H1 (cell line): ENCODE data around the gene PGBD5. TPM values are rescaled to one million over a fixed set of nuclear protein-coding genes. Genes with fewer than 3 reads are reported as not detected.

Experiments used
- CTCF ChIA-PET: fragments of 300-600 bp; sonication (Branson Sonifier 250); formaldehyde crosslinking; loops from one replicate; lab custom pipeline; 2021; ENCODE audit not compliant: partially characterized antibody; lab: Charles Lee
- POLR2A ChIA-PET: fragments of 300-600 bp; sonication (Branson Sonifier 250); formaldehyde crosslinking; loops from one replicate; lab custom pipeline; 2021; ENCODE audit warnings: inconsistent platforms; ENCODE audit not compliant: partially characterized antibody; lab: Charles Lee
- DNase-seq, 2 experiments: peaks; one replicate each; pipeline versions ENCODE4 v3.0.0 to v3.0.0-alpha.2; 2010 to 2022; ENCODE audit warnings: low spot score in 2 of 2, low read depth in 1 of 2, mixed read lengths in 1 of 2
- FAIRE-seq: peaks from 2 replicates; lab custom pipeline; 2011; peaks lifted over from hg19 to GRCh38; lab: Jason Lieb, UNC
- H2AFZ ChIP-seq: 2 replicates; pipeline ENCODE4 v1.8.1; 2012; ENCODE audit warnings: low read length, inconsistent platforms
- H2AK5ac ChIP-seq: 2 replicates; pipeline ENCODE4 v1.6.1; 2013; ENCODE audit warnings: low read depth, low read length
- H2BK120ac ChIP-seq: replicated peaks from 2 replicates; pipeline ENCODE3; 2013; ENCODE audit warnings: low read depth, low read length, inconsistent platforms
- H2BK12ac ChIP-seq: 2 replicates; pipeline ENCODE4 v1.6.1; 2013; ENCODE audit warnings: low read depth, low read length
- H2BK15ac ChIP-seq: 2 replicates; pipeline ENCODE4 v1.6.1; 2013; ENCODE audit warnings: low read length
- H2BK20ac ChIP-seq: 2 replicates; pipeline ENCODE4 v1.6.1; 2013; ENCODE audit warnings: low read length
- H2BK5ac ChIP-seq: 2 replicates; pipeline ENCODE4 v1.6.1; 2013; ENCODE audit warnings: low read depth, low read length
- H3K14ac ChIP-seq: 2 replicates; pipeline ENCODE4 v1.6.1; 2013; ENCODE audit warnings: inconsistent platforms; ENCODE audit not compliant: insufficient read length
- H3K18ac ChIP-seq: 2 replicates; pipeline ENCODE4 v1.6.1; 2013; ENCODE audit warnings: low read length; ENCODE audit errors: extremely low read depth
- H3K23ac ChIP-seq: 2 replicates; pipeline ENCODE4 v1.6.1; 2013; ENCODE audit warnings: inconsistent platforms; ENCODE audit not compliant: insufficient read length
- H3K23me2 ChIP-seq: 2 replicates; pipeline ENCODE4 v1.6.1; 2013; ENCODE audit warnings: low read depth, low read length
- H3K27ac ChIP-seq: 2 replicates; pipeline ENCODE4 v1.6.1; 2011; ENCODE audit warnings: low read depth, low read length, inconsistent platforms
- H3K27me3 ChIP-seq, 4 experiments: replicated peaks in 1 of 4; 1 replicate in 1 of 4; 2 replicates in 3 of 4; pipeline versions ENCODE4 v1.6.1 to v1.8.1; 2011 to 2013; ENCODE audit warnings: low read length in 3 of 4, mild to moderate bottlenecking in 3 of 4, inconsistent platforms in 2 of 4, mixed read lengths in 2 of 4, moderate library complexity in 1 of 4; ENCODE audit not compliant: control insufficient read depth in 3 of 4, insufficient read depth in 3 of 4; ENCODE audit errors: extremely low read depth in 1 of 4
- H3K36me3 ChIP-seq, 4 experiments: 2 replicates each; pipeline versions ENCODE4 v1.6.1 to v1.8.1; 2011 to 2013; ENCODE audit warnings: mild to moderate bottlenecking in 4 of 4, low read length in 3 of 4, moderate library complexity in 2 of 4, control low read depth in 1 of 4, inconsistent platforms in 1 of 4; ENCODE audit not compliant: insufficient read depth in 4 of 4, control insufficient read depth in 2 of 4
- H3K4ac ChIP-seq: replicated peaks from 2 replicates; pipeline ENCODE3; 2013; ENCODE audit warnings: low read length, low read depth, mixed read lengths, inconsistent platforms; ENCODE audit not compliant: insufficient read length
- H3K4me1 ChIP-seq, 4 experiments: replicated peaks in 1 of 4; 1 replicate in 1 of 4; 2 replicates in 3 of 4; pipeline versions ENCODE4 v1.6.1 to v1.8.1; 2011 to 2013; ENCODE audit warnings: low read length in 3 of 4, inconsistent platforms in 2 of 4, mixed read lengths in 1 of 4; ENCODE audit not compliant: insufficient read depth in 4 of 4, control insufficient read depth in 3 of 4
- H3K4me2 ChIP-seq, 2 experiments: 2 replicates each; pipeline versions ENCODE4 v1.6.1 to v1.8.1; 2011 to 2013; ENCODE audit warnings: low read depth in 2 of 2, low read length in 2 of 2, control low read depth in 1 of 2, inconsistent platforms in 1 of 2, mild to moderate bottlenecking in 1 of 2; ENCODE audit not compliant: insufficient read depth in 1 of 2
- H3K4me3 ChIP-seq, 4 experiments: fragments of 200-600, 300-600 bp in 1 of 4; sonication (generic), shearing (Covaris generic), sonication (Bioruptor Twin) in 1 of 4; 2 replicates each; pipeline versions ENCODE4 v1.5.1 to v1.8.1; 2011 to 2016; ENCODE audit warnings: low read length in 4 of 4, low read depth in 3 of 4, control low read depth in 2 of 4, inconsistent platforms in 2 of 4, mild to moderate bottlenecking in 2 of 4, mixed read lengths in 1 of 4, moderate library complexity in 1 of 4; ENCODE audit not compliant: insufficient read depth in 2 of 4; ENCODE audit errors: extremely low read depth in 1 of 4
- H3K56ac ChIP-seq: replicated peaks from 2 replicates; pipeline ENCODE3; 2013; ENCODE audit warnings: low read depth, mild to moderate bottlenecking, mixed read lengths, low read length, inconsistent platforms; ENCODE audit not compliant: insufficient read length
- H3K79me1 ChIP-seq: 2 replicates; pipeline ENCODE4 v1.6.1; 2013; ENCODE audit warnings: low read depth, low read length, control low read depth
- H3K79me2 ChIP-seq, 2 experiments: 2 replicates each; pipeline versions ENCODE4 v1.6.1 to v1.8.1; 2012 to 2013; ENCODE audit warnings: low read length in 2 of 2, mild to moderate bottlenecking in 2 of 2, inconsistent platforms in 1 of 2; ENCODE audit not compliant: insufficient read depth in 2 of 2, control insufficient read depth in 1 of 2
- H3K9ac ChIP-seq, 4 experiments: replicated peaks in 1 of 4; 1 replicate in 1 of 4; 2 replicates in 3 of 4; pipeline versions ENCODE4 v1.6.1 to v1.8.1; 2011 to 2013; ENCODE audit warnings: low read depth in 3 of 4, low read length in 3 of 4, control low read depth in 2 of 4, mild to moderate bottlenecking in 2 of 4, moderate library complexity in 2 of 4, inconsistent platforms in 1 of 4; ENCODE audit errors: extremely low read depth in 1 of 4
- H3K9me3 ChIP-seq, 2 experiments: 2 replicates each; pipeline versions ENCODE4 v1.6.1 to v1.8.1; 2012 to 2013; ENCODE audit warnings: mild to moderate bottlenecking in 2 of 2, moderate library complexity in 2 of 2, control low read depth in 1 of 2, inconsistent platforms in 1 of 2, low read depth in 1 of 2, low read length in 1 of 2, mixed read lengths in 1 of 2; ENCODE audit not compliant: insufficient read depth in 2 of 2
- H4K20me1 ChIP-seq, 2 experiments: replicated peaks in 1 of 2; 2 replicates each; pipeline versions ENCODE3 to v1.8.1; 2011 to 2013; ENCODE audit warnings: inconsistent platforms in 2 of 2, low read length in 2 of 2, mild to moderate bottlenecking in 1 of 2; ENCODE audit not compliant: insufficient read depth in 2 of 2, control insufficient read depth in 1 of 2
- H4K5ac ChIP-seq: 2 replicates; pipeline ENCODE4 v1.6.1; 2013; ENCODE audit warnings: low read length, low read depth, mixed read lengths, inconsistent platforms; ENCODE audit not compliant: insufficient read length
- H4K8ac ChIP-seq: 2 replicates; pipeline ENCODE4 v1.8.0; 2013; ENCODE audit warnings: mild to moderate bottlenecking, moderate library complexity, low read length, inconsistent platforms; ENCODE audit not compliant: insufficient read depth; ENCODE audit errors: extremely low read depth
- H4K91ac ChIP-seq: replicated peaks from 2 replicates; pipeline ENCODE3; 2013; ENCODE audit warnings: low read length, mixed read lengths, inconsistent platforms; ENCODE audit not compliant: insufficient read length
- ASH2L ChIP-seq: fragments of 200-600, 300-600 bp; sonication (generic); IDR thresholded peaks from one replicate; pipeline ENCODE4 v1.7.1; 2017; ENCODE audit warnings: low read length
- BACH1 ChIP-seq: IDR thresholded peaks from 2 replicates; pipeline ENCODE4 v1.6.1; 2012; ENCODE audit warnings: low read length, improper control_type of control experiment
- CHD1 ChIP-seq: IDR thresholded peaks from 2 replicates; pipeline ENCODE4 v1.6.1; 2012; ENCODE audit warnings: low read depth, low read length, improper control_type of control experiment
- JUN ChIP-seq: IDR thresholded peaks from 2 replicates; pipeline ENCODE4 v1.6.1; 2011; ENCODE audit warnings: low read depth, mild to moderate bottlenecking, improper control_type of control experiment, low read length
- KDM5A ChIP-seq: fragments of 200-600 bp; IDR thresholded peaks from 2 replicates; pipeline ENCODE4 v1.7.1; 2012; ENCODE audit warnings: mild to moderate bottlenecking, low read length, inconsistent platforms, mixed read lengths
- MAFK ChIP-seq: IDR thresholded peaks from 2 replicates; pipeline ENCODE4 v1.6.1; 2012; ENCODE audit warnings: low read depth, mild to moderate bottlenecking, improper control_type of control experiment, low read length
- NANOG ChIP-seq: IDR thresholded peaks from 2 replicates; pipeline ENCODE4 v1.6.1; 2011; ENCODE audit warnings: low read length, low read depth, mild to moderate bottlenecking, inconsistent platforms; ENCODE audit not compliant: insufficient read depth, poor library complexity, severe bottlenecking
- PHF8 ChIP-seq: fragments of 200-600 bp; sonication (generic); conservative IDR thresholded peaks from 2 replicates; pipeline ENCODE4 v1.7.1; 2012; ENCODE audit warnings: low read depth, mild to moderate bottlenecking, inconsistent platforms, low read length, moderate library complexity
- POLR2A ChIP-seq, 2 experiments: IDR thresholded peaks; 1 replicate in 1 of 2; 2 replicates in 1 of 2; pipeline ENCODE4 v1.6.1; 2011; ENCODE audit warnings: low read depth in 2 of 2, low read length in 2 of 2, mild to moderate bottlenecking in 2 of 2; ENCODE audit errors: control extremely low read depth in 1 of 2
- RNF2 ChIP-seq: fragments of 200-900, 300-1000 bp; sonication (generic); IDR thresholded peaks from 2 replicates; pipeline ENCODE4 v1.7.1; 2016; ENCODE audit warnings: borderline replicate concordance, low read depth, mild to moderate bottlenecking, antibody characterized with exemption, low read length; ENCODE audit not compliant: poor library complexity, severe bottlenecking; ENCODE audit errors: missing control alignments
- SIX5 ChIP-seq: IDR thresholded peaks from 2 replicates; pipeline ENCODE4 v1.6.1; 2011; ENCODE audit warnings: mild to moderate bottlenecking, low read depth, low read length
- SRF ChIP-seq: IDR thresholded peaks from 2 replicates; pipeline ENCODE4 v1.6.1; 2011; ENCODE audit warnings: mild to moderate bottlenecking, low read depth, low read length, moderate library complexity
- USF2 ChIP-seq: IDR thresholded peaks from 2 replicates; pipeline ENCODE4 v1.6.1; 2011; ENCODE audit warnings: low read length, improper control_type of control experiment
- WGBS, 2 experiments: shearing (Covaris generic) in 1 of 2; methylation state at CpG; one replicate each; pipeline versions ENCODE4 v1.1.6 to v1.1.7; 2013 to 2015; ENCODE audit warnings: low lambda C conversion rate in 2 of 2, mixed read lengths in 2 of 2, inconsistent platforms in 1 of 2, low coverage in 1 of 2, missing lambda C conversion rate in 1 of 2; ENCODE audit not compliant: insufficient replicate concordance in 2 of 2, insufficient coverage in 1 of 2, insufficient read length in 1 of 2; ENCODE audit errors: extremely low coverage in 1 of 2, missing lambda C conversion rate in 1 of 2; 5-methylcytosine and 5-hydroxymethylcytosine counted together
- polyA plus RNA-seq, 7 experiments: library from polyadenylated mRNA; depleted of rRNA in 3 of 7; stranded (reverse) in 5 of 7; unstranded in 2 of 7; fragments of >200 nt in 5 of 7; fragments of 200-250 nt in 2 of 7; gene quantifications; 1 replicate in 5 of 7; 2 replicates in 1 of 7; 4 replicates in 1 of 7; pipeline versions ENCODE4 v1.2.1 to v1.2.3, GENCODE V29; 2011 to 2013; ENCODE audit warnings: missing spikeins in 2 of 7, mixed read lengths in 2 of 7
- total RNA-seq: library from RNA; stranded (reverse); fragmentation: NEBNext Ultra II Directional; extraction: Animal tissue kit (Norgen Biotek cat#: 25700); gene quantifications from 2 replicates; pipeline ENCODE4 v1.2.1, GENCODE V29; 2021

Gene PGBD5
- total and polyA plus RNA-seq, 2 of the 8 experiments (the other 6 are each of a cell fraction or from before 2014, with no cell fraction given): 16.3 to 18.4 TPM

GRCh38 chr1:230366504-230366915 is 59.6 kb downstream of the PGBD5 start:
- Histone ChIP-seq H3K4me3 (no peak overlapping the region), H3K9ac (no peak overlapping the region), H3K18ac (no peak overlapping the region), H3K27me3 (no peaks in the 10 kb centered on the region), H3K79me1 (peaks cover 2% of the 10 kb centered on the region; the same call in 1 of the 2 replicates), H4K20me1 (no peaks in the 10 kb centered on the region), H3K14ac (no peak overlapping the region), H2BK15ac (no peak overlapping the region), H4K91ac (no peak overlapping the region), H3K36me3 (no peaks in the 10 kb centered on the region), H3K79me2 (no peaks in the 10 kb centered on the region), H3K4ac (no peak overlapping the region), H3K23ac (no peak overlapping the region), H3K9me3 (no peaks in the 10 kb centered on the region), H2BK20ac (no peak overlapping the region), H3K27ac (no peak overlapping the region), H2BK120ac (no peak overlapping the region), H2AK5ac (no peak overlapping the region), H3K56ac (no peak overlapping the region), H2AFZ (no peak overlapping the region), H3K4me1 (peaks cover 0 to 3% (median 1%) of the 10 kb centered on the region in 4 experiments; a peak in 3 of 7 replicates), H3K23me2 (no peaks in the 10 kb centered on the region), H3K4me2 (no peak overlapping the region), H2BK12ac (no peak overlapping the region), H2BK5ac (no peak overlapping the region), H4K5ac (no peak overlapping the region), H4K8ac (no peak overlapping the region)
- 68% methylated on average over 7 of the region's 7 CpGs; no CpG with 5 or more reads in 1 of the 2 experiments for WGBS, 2 experiments
- DNase-seq (no peak), FAIRE-seq (no peak)
- ChIA-PET POLR2A (interaction anchor here (0.7 kb wide), 1 partner anchor 165 kb away, joined by 3 read pairs; no protein-coding TSS in a partner anchor), CTCF (interaction anchor here (0.6 to 2.7 kb wide), 8 partner anchors 32 to 321 kb away, joined by 3 to 8 read pairs (median 4); no protein-coding TSS in a partner anchor)
- TF ChIP-seq BACH1 (no peak), RNF2 (no peak), PHF8 (no peak), POLR2A (IDR thresholded peaks at IDR 0.05; ENCODE audit: control extremely low read depth in 1 of 2, low read depth in 2 of 2, low read length in 2 of 2) (no peak), JUN (no peak), CHD1 (no peak), NANOG (no peak), KDM5A (no peak), ASH2L (no peak), USF2 (no peak), SRF (no peak), MAFK (no peak), SIX5 (no peak)
